Chondrocyte (in vitro differentiated cells): ENCODE results near the gene PCBP2. TPM values are rescaled to one million over a fixed set of nuclear protein-coding genes. Genes with fewer than 3 reads are reported as not detected.

Experiments used
- DNase-seq: peaks from one replicate; pipeline ENCODE4 v3.0.0; 2021; ENCODE audit warnings: mixed read lengths, low spot score
- H3K27ac Mint-ChIP-seq: one replicate; pipeline ENCODE4 v1.8.0; 2021; ENCODE audit warnings: mild to moderate bottlenecking, moderate library complexity, mixed read lengths; ENCODE audit not compliant: unreplicated experiment
- H3K27me3 Mint-ChIP-seq: 2 replicates; pipeline ENCODE4 v1.8.0; 2021; ENCODE audit warnings: low read depth, mixed read lengths
- H3K36me3 Mint-ChIP-seq: 2 replicates; pipeline ENCODE4 v1.8.0; 2021; ENCODE audit warnings: low read depth, mixed read lengths
- H3K4me1 Mint-ChIP-seq: 2 replicates; pipeline ENCODE4 v1.8.0; 2021; ENCODE audit warnings: low read depth, mild to moderate bottlenecking, mixed read lengths
- H3K4me3 Mint-ChIP-seq: one replicate; pipeline ENCODE4 v1.8.0; 2021; ENCODE audit warnings: mild to moderate bottlenecking, moderate library complexity, mixed read lengths; ENCODE audit not compliant: unreplicated experiment
- H3K9me3 Mint-ChIP-seq: 2 replicates; pipeline ENCODE4 v1.8.0; 2021; ENCODE audit warnings: low read depth, mixed read lengths
- CTCF ChIP-seq: fragments of 200-600 bp; sonication (generic); IDR thresholded peaks from 2 replicates; pipeline ENCODE4 v1.5.0; 2021; ENCODE audit warnings: antibody characterized with exemption, mild to moderate bottlenecking, moderate library complexity
- total RNA-seq: library from RNA; stranded (reverse); gene quantifications from 3 replicates; pipeline ENCODE4 v1.2.1, GENCODE V29; 2021

Gene PCBP2
- total RNA-seq, 1 donor from 2014 or later, result 611 TPM

GRCh38 chr12:53423597-53423996, 28.3 kb upstream of the PCBP2 start, which contains the start of gene AMHR2:
TSS of gene AMHR2 (plus strand) at chr12:53423855. CDS start at chr12:53423935, 80 bp downstream.
- no peaks in the 10 kb centered on the region for H3K36me3 Mint-ChIP-seq
- H3K4me3 Mint-ChIP-seq, result no peak within 1 kb of the TSS
- no peaks in the 10 kb centered on the region for H3K9me3 Mint-ChIP-seq
- TF ChIP-seq CTCF, result no peak
- no peak for DNase-seq
- peaks cover 19% of the 10 kb centered on the region for H3K4me1 Mint-ChIP-seq
- no peaks in the 10 kb centered on the region for H3K27me3 Mint-ChIP-seq
- no peak within 1 kb of the TSS for H3K27ac Mint-ChIP-seq

- no peak for DNase-seq
- no peaks in the 10 kb centered on the region for H3K9me3 Mint-ChIP-seq
- no peak for TF ChIP-seq CTCF
- H3K27ac Mint-ChIP-seq, result no peak overlapping the region
- no peaks in the 10 kb centered on the region for H3K36me3 Mint-ChIP-seq
- no peak overlapping the region for H3K4me3 Mint-ChIP-seq
- no peaks in the 10 kb centered on the region for H3K27me3 Mint-ChIP-seq
- peaks cover 16% of the 10 kb centered on the region for H3K4me1 Mint-ChIP-seq
Observed at GRCh38 chr12:53424626-53425514, 27.0 kb upstream of the PCBP2 start.

GRCh38 chr12:53425515-53426150, 26.3 kb upstream of the PCBP2 start:
- DNase-seq, result no peak
- H3K4me3 Mint-ChIP-seq, result no peak overlapping the region

GRCh38 chr12:53427905-53428594, 23.9 kb upstream of the PCBP2 start:
- H3K27me3 Mint-ChIP-seq, result no peaks in the 10 kb centered on the region

More at GRCh38 chr12:53425515-53426150, 26.3 kb upstream of the PCBP2 start:
- TF ChIP-seq CTCF, result no peak
- H3K4me1 Mint-ChIP-seq, result peaks cover 14% of the 10 kb centered on the region
- no peaks in the 10 kb centered on the region for H3K36me3 Mint-ChIP-seq
- no peaks in the 10 kb centered on the region for H3K27me3 Mint-ChIP-seq
- H3K9me3 Mint-ChIP-seq, result no peaks in the 10 kb centered on the region
- H3K27ac Mint-ChIP-seq, result no peak overlapping the region

More at GRCh38 chr12:53427905-53428594, 23.9 kb upstream of the PCBP2 start:
- H3K36me3 Mint-ChIP-seq, result no peaks in the 10 kb centered on the region
- peaks cover 10% of the 10 kb centered on the region for H3K4me1 Mint-ChIP-seq
- no peak overlapping the region for H3K4me3 Mint-ChIP-seq
- TF ChIP-seq CTCF, result no peak
- no peak for DNase-seq
- H3K27ac Mint-ChIP-seq, result no peak overlapping the region
- H3K9me3 Mint-ChIP-seq, result no peaks in the 10 kb centered on the region
